ENCODE measurements around the gene ARMC5. TPM values are rescaled to one million over a fixed set of nuclear protein-coding genes. Genes with fewer than 3 reads are reported as not detected.

ARMC5 gene
- total RNA-seq, 2 donors from 2014 or later = 9.4 to 12.1 TPM

DNA sequence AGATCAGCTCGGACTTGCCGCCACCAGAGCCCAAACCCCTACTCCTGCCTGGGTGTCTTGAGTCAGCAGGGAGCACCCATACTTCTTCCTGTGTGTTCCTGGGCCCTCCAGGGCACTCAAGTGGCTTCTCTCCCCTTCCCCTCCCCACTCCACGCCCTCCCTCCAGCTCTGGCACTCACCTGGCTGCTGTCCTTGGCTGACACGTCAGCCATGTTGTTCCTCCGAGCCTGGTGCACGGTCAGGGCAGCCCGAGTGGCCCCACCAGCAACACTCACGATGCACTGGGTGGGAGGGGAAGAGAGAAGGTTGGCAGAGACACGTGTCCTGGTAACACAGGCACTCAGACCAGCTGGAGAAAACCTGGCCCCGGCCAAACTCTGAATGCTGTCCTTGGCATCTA is 37.4 kb downstream of the ARMC5 start:
- WGBS, 2 experiments (ENCODE audit: insufficient coverage in 1 of 2, insufficient read length in 1 of 2) = 93 to 98% methylated on average over 6 to 10 of the region's 10 CpGs
- H3K9ac ChIP-seq (ENCODE audit: extremely low read depth, low read length, poor library complexity, severe bottlenecking) = no peak overlapping the region

DNA sequence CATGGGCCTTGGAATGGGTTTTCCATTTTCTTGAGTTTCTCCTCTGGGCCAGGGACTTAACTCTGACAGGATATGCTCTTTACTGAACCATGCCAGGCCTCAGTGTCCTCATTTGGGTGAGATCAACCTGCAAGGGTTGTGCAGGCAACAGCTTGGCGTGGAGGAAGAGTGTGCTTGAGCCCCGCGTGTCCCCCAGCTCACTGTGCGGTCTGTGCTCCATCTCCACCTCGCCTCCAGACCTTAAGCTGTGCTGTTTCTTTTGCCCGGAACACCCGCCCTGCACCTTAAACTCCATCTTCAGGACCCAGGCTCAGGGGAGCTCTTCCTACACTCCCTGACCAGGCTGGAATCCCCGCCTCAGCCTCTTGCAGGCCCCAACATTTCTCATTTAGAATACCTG is 39.2 kb downstream of the ARMC5 start:
- Mint-ChIP-seq H3K27ac (no peak overlapping the region), H3K27me3 (ENCODE audit: insufficient read depth) (no peaks in the 10 kb centered on the region), H3K9me3 (no peaks in the 10 kb centered on the region), H3K4me1 (peaks cover 5% of the 10 kb centered on the region), H3K4me3 (no peak overlapping the region), H3K36me3 (ENCODE audit: low read depth) (peaks cover 34% of the 10 kb centered on the region)
- H3K36me3 ChIP-seq (ENCODE audit: control insufficient read depth, insufficient read depth, low read length) = peaks cover 20% of the 10 kb centered on the region
- no peak overlapping the region for H3K4me3 ChIP-seq (ENCODE audit: low read length)
- WGBS, 2 experiments (ENCODE audit: insufficient coverage in 1 of 2, insufficient read length in 1 of 2) = 94 to 100% methylated on average over 3 to 8 of the region's 8 CpGs
- H3K9ac ChIP-seq (ENCODE audit: extremely low read depth, low read length, poor library complexity, severe bottlenecking) = no peak overlapping the region
- TF ChIP-seq, protein P1, sequence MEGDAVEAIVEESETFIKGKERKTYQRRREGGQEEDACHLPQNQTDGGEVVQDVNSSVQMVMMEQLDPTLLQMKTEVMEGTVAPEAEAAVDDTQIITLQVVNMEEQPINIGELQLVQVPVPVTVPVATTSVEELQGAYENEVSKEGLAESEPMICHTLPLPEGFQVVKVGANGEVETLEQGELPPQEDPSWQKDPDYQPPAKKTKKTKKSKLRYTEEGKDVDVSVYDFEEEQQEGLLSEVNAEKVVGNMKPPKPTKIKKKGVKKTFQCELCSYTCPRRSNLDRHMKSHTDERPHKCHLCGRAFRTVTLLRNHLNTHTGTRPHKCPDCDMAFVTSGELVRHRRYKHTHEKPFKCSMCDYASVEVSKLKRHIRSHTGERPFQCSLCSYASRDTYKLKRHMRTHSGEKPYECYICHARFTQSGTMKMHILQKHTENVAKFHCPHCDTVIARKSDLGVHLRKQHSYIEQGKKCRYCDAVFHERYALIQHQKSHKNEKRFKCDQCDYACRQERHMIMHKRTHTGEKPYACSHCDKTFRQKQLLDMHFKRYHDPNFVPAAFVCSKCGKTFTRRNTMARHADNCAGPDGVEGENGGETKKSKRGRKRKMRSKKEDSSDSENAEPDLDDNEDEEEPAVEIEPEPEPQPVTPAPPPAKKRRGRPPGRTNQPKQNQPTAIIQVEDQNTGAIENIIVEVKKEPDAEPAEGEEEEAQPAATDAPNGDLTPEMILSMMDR (conservative IDR thresholded peaks at IDR 0.05) = no peak
- no peaks in the 10 kb centered on the region for H3K27me3 ChIP-seq (ENCODE audit: control insufficient read depth, insufficient read depth, low read length, poor library complexity, severe bottlenecking)
- no peak overlapping the region for H3K27ac ChIP-seq (ENCODE audit: low read depth, low read length)
- H3K9me3 ChIP-seq (ENCODE audit: control insufficient read depth, low read length) = no peaks in the 10 kb centered on the region
- no peaks in the 10 kb centered on the region for H3K4me1 ChIP-seq (ENCODE audit: control insufficient read depth, insufficient read depth, low read length)
- no peak for DNase-seq

More for the DNA sequence above, 37.4 kb downstream of the ARMC5 start:
- Histone ChIP-seq H3K9me3 (ENCODE audit: control insufficient read depth, low read length) (no peaks in the 10 kb centered on the region), H3K27me3 (ENCODE audit: control insufficient read depth, insufficient read depth, low read length, poor library complexity, severe bottlenecking) (no peaks in the 10 kb centered on the region), H3K4me3 (ENCODE audit: low read length) (no peak overlapping the region), H3K36me3 (ENCODE audit: control insufficient read depth, insufficient read depth, low read length) (peaks cover 20% of the 10 kb centered on the region), H3K27ac (ENCODE audit: low read depth, low read length) (no peak overlapping the region), H3K4me1 (ENCODE audit: control insufficient read depth, insufficient read depth, low read length) (no peaks in the 10 kb centered on the region)
- Mint-ChIP-seq H3K4me1 (peaks cover 1% of the 10 kb centered on the region), H3K27me3 (ENCODE audit: insufficient read depth) (no peaks in the 10 kb centered on the region), H3K4me3 (no peak overlapping the region), H3K27ac (no peak overlapping the region), H3K9me3 (no peaks in the 10 kb centered on the region), H3K36me3 (ENCODE audit: low read depth) (peaks cover 52% of the 10 kb centered on the region)
- TF ChIP-seq, protein P1 (conservative IDR thresholded peaks at IDR 0.05) = no peak
- DNase-seq = no peak

DNA sequence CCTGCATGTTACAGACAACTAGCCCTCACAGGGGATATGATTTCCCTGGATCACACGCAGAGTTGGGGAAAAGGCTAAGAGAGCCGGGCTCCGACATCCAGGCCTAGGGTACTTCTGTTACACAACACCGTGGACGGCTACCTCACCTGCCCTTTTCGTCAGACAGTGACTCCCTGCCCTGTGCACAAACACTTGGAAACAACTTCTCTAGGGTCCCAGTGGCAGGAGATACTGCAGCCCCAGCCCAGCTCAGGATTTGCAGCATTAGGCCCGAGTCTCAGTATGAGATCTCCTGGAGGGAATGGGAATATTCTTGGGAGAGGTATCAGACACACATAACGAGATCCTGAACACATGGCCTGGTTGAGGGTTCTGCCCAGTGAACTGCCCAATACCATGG is 40.6 kb downstream of the ARMC5 start:
- 90 to 95% methylated on average over 8 of the region's 8 CpGs for WGBS, 2 experiments (ENCODE audit: insufficient coverage in 1 of 2, insufficient read length in 1 of 2)

More for the DNA sequence above, 40.6 kb downstream of the ARMC5 start:
- H3K9me3 Mint-ChIP-seq = no peaks in the 10 kb centered on the region
- no peaks in the 10 kb centered on the region for H3K27me3 Mint-ChIP-seq (ENCODE audit: insufficient read depth)
- no peak overlapping the region for H3K4me3 ChIP-seq (ENCODE audit: low read length)
- H3K36me3 Mint-ChIP-seq (ENCODE audit: low read depth) = peaks cover 30% of the 10 kb centered on the region
- TF ChIP-seq, protein P1 (conservative IDR thresholded peaks at IDR 0.05) = no peak
- H3K27ac Mint-ChIP-seq = no peak overlapping the region
- peaks cover 5% of the 10 kb centered on the region for H3K4me1 Mint-ChIP-seq
- H3K36me3 ChIP-seq (ENCODE audit: control insufficient read depth, insufficient read depth, low read length) = peaks cover 23% of the 10 kb centered on the region
- H3K4me3 Mint-ChIP-seq = no peak overlapping the region
- H3K9me3 ChIP-seq (ENCODE audit: control insufficient read depth, low read length) = no peaks in the 10 kb centered on the region
- no peak overlapping the region for H3K27ac ChIP-seq (ENCODE audit: low read depth, low read length)
- H3K27me3 ChIP-seq (ENCODE audit: control insufficient read depth, insufficient read depth, low read length, poor library complexity, severe bottlenecking) = no peaks in the 10 kb centered on the region
- DNase-seq = no peak
- no peak overlapping the region for H3K9ac ChIP-seq (ENCODE audit: extremely low read depth, low read length, poor library complexity, severe bottlenecking)
- no peaks in the 10 kb centered on the region for H3K4me1 ChIP-seq (ENCODE audit: control insufficient read depth, insufficient read depth, low read length)

Data from endodermal cell (in vitro differentiated cells).